ENCODE measurements around the gene KMT2E. TPM values are rescaled to one million over a fixed set of nuclear protein-coding genes. Genes with fewer than 3 reads are reported as not detected.

KMT2E gene
- total RNA-seq, 1 experiment from 2014 or later: 38.2 TPM

DNA sequence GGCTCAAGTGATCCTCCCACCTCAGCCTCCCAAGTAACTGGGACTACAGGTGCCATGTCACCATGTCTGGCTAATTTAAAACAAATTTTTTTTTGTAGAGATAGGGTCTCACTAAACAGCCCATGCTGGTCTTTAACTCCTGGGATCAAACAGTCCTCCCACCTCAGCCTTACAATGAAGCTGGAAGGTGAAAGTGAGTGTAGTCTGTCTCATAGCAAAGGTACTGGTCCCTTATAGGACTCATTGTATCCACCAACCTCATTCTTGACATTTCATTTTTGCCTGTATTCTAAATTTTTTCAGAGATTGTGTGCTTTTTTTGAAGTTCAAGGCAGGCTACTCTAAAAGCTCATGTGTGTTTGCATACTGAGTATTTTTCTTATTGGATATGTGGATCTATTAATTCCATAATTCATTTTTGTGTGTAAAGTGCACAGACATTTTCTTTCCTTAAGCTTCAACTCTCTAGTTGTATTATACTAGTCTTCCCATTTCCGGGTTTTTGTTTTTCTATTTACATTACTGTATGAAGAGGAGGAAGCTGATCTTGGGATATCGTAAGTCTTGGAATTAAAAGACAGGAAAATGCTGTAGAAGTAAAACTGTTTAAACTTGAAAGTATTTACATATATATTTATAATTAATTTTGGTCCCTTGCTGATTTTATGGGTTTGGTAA lies 13.3 kb downstream of the KMT2E start:
- peaks cover 14 to 26% of the 10 kb centered on the region in 2 experiments for H3K4me1 Mint-ChIP-seq
- H3K79me2 ChIP-seq (ENCODE audit: insufficient read depth, low read length): peaks cover 32% of the 10 kb centered on the region; the same call in 1 of the 2 replicates
- no peaks in the 10 kb centered on the region for H3K23me2 ChIP-seq (ENCODE audit: insufficient read length, low read depth, low read length, poor library complexity, severe bottlenecking)
- H2AK5ac ChIP-seq (ENCODE audit: insufficient read length, low read length): no peak overlapping the region
- no peak overlapping the region for H2BK5ac ChIP-seq (ENCODE audit: insufficient read length, low read length)
- no peak overlapping the region for H2BK12ac ChIP-seq (ENCODE audit: insufficient read length, low read depth, low read length)
- H3K27me3 ChIP-seq (ENCODE audit: insufficient read depth, low read length): no peaks in the 10 kb centered on the region
- no peak overlapping the region for H3K9ac ChIP-seq (ENCODE audit: extremely low read depth, insufficient read length, low read length)
- no peak overlapping the region for H4K91ac ChIP-seq (ENCODE audit: insufficient read length, low read depth, low read length)
- H3K4me3 Mint-ChIP-seq: no peak overlapping the region
- H3K36me3 Mint-ChIP-seq (ENCODE audit: insufficient read depth in 1 of 3, low read depth in 3 of 3): peaks cover 0 to 7% (median 0%) of the 10 kb centered on the region in 3 experiments; a peak in 2 of 7 replicates
- H2BK120ac ChIP-seq (ENCODE audit: low read depth, low read length, poor library complexity, severe bottlenecking): no peak overlapping the region
- peaks cover 3% of the 10 kb centered on the region for H3K79me1 ChIP-seq (ENCODE audit: insufficient read depth, low read depth, low read length, poor library complexity, severe bottlenecking)
- H2AFZ ChIP-seq (ENCODE audit: low read length): no peak overlapping the region
- H2BK15ac ChIP-seq (ENCODE audit: low read depth, low read length): no peak overlapping the region
- H3K4me1 ChIP-seq (ENCODE audit: insufficient read depth, low read length): no peaks in the 10 kb centered on the region
- no peaks in the 10 kb centered on the region for H3K9me3 Mint-ChIP-seq
- no peak for DNase-seq
- no peak overlapping the region for H2BK20ac ChIP-seq (ENCODE audit: low read depth, low read length, poor library complexity, severe bottlenecking)
- H3K23ac ChIP-seq (ENCODE audit: insufficient read length, low read depth, low read length): no peak overlapping the region
- H3T11ph ChIP-seq (ENCODE audit: low read length): no peak overlapping the region
- no peaks in the 10 kb centered on the region for H3K27me3 Mint-ChIP-seq (ENCODE audit: low read depth)
- no CpG with 5 or more reads among the region's 2 CpGs for WGBS (ENCODE audit: extremely low coverage, insufficient read length, low lambda C conversion rate)
- no peak overlapping the region for H3K14ac ChIP-seq (ENCODE audit: insufficient read depth, low read length)
- H4K8ac ChIP-seq (replicated peaks; ENCODE audit: insufficient read length, low read depth, low read length): no peak overlapping the region
- no peak overlapping the region for H3K56ac ChIP-seq (ENCODE audit: insufficient read length, low read depth, low read length)
- H3K27ac ChIP-seq (ENCODE audit: insufficient read length, low read depth, low read length): no peak overlapping the region
- H3K4me2 ChIP-seq (ENCODE audit: insufficient read depth, insufficient read length, low read length): no peak overlapping the region
- no peak overlapping the region for H4K5ac ChIP-seq (ENCODE audit: insufficient read length, low read depth, low read length)
- no peak overlapping the region for H3K4ac ChIP-seq (ENCODE audit: low read depth, low read length)
- H3K9me3 ChIP-seq (ENCODE audit: control insufficient read depth, low read depth, low read length): no peaks in the 10 kb centered on the region
- no peak overlapping the region for H3K27ac Mint-ChIP-seq
- H4K20me1 ChIP-seq (ENCODE audit: control insufficient read depth, insufficient read depth, insufficient read length): no peaks in the 10 kb centered on the region
- no peak overlapping the region for H3K18ac ChIP-seq (ENCODE audit: insufficient read length, low read depth, low read length)
- TF ChIP-seq, protein P1, sequence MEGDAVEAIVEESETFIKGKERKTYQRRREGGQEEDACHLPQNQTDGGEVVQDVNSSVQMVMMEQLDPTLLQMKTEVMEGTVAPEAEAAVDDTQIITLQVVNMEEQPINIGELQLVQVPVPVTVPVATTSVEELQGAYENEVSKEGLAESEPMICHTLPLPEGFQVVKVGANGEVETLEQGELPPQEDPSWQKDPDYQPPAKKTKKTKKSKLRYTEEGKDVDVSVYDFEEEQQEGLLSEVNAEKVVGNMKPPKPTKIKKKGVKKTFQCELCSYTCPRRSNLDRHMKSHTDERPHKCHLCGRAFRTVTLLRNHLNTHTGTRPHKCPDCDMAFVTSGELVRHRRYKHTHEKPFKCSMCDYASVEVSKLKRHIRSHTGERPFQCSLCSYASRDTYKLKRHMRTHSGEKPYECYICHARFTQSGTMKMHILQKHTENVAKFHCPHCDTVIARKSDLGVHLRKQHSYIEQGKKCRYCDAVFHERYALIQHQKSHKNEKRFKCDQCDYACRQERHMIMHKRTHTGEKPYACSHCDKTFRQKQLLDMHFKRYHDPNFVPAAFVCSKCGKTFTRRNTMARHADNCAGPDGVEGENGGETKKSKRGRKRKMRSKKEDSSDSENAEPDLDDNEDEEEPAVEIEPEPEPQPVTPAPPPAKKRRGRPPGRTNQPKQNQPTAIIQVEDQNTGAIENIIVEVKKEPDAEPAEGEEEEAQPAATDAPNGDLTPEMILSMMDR (conservative IDR thresholded peaks at IDR 0.05): no peak
